ENCODE results near the gene IDUA.
"Not testable (repeated sequence)": the region's sequence is repeated elsewhere in the genome, so short reads cannot be mapped to it uniquely, and the experiment has no call there.

IDUA gene

DNA sequence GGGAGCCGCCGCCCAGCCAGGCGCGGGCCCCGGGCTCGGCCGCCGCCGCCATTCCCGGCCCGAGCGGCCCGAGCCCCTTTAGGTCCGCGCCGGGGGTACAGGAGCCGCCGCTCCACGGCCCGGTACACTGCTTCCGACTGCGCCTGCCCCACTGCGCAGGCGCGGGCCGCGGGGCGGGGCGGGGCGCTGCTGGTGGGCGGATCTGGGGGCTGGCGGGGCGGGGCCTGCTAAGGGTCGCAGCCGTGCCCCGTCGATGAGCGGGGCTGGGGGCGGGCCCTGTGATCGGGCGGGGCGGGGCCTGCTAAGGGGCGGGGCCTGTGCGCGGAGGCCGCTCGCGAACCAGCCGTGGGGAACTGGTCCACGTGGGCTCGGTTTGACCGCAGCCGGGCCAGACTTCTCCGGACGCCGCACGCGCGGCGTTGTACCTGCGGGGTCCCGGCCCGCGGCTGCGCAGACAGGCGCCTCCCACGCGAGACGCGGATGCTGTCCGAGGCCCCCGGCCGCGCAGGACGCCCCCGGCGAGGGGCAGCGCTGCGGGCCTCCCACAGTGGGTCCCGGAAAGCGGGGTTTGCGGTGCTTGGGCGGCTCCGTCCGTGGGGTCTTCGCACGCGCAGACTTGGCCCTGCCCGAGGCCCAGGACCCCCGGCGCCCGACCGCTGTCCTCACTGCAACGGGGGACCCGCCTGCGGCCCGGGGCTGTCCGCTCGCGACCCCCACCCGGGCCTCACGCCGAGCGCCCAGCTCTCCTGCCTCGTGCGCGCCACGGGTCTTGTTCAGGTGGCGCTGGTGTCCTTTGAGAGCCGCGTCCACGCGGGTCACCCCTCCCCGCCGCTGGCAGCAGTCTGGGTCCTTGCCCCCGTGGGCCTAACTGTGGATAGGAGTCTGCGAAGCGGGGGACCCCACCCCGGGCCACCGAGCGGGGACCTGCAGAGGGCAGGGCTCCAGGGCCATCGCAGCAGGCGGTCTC, 13.1 kb upstream of the IDUA start, which contains the start of gene DGKQ:
Gene DGKQ (minus strand): TSS at position 139 of the 967 bp plus-strand sequence. CDS start 87 bp downstream, at position 52.
- in situ Hi-C loops (cut with MboI; ENCODE audit: low sequenced_read_pairs, unreplicated experiment), result no loop called here
- DNase-seq (ENCODE audit: low spot score), result peak; percentile 100
- TF ChIP-seq, protein P1, sequence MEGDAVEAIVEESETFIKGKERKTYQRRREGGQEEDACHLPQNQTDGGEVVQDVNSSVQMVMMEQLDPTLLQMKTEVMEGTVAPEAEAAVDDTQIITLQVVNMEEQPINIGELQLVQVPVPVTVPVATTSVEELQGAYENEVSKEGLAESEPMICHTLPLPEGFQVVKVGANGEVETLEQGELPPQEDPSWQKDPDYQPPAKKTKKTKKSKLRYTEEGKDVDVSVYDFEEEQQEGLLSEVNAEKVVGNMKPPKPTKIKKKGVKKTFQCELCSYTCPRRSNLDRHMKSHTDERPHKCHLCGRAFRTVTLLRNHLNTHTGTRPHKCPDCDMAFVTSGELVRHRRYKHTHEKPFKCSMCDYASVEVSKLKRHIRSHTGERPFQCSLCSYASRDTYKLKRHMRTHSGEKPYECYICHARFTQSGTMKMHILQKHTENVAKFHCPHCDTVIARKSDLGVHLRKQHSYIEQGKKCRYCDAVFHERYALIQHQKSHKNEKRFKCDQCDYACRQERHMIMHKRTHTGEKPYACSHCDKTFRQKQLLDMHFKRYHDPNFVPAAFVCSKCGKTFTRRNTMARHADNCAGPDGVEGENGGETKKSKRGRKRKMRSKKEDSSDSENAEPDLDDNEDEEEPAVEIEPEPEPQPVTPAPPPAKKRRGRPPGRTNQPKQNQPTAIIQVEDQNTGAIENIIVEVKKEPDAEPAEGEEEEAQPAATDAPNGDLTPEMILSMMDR (IDR thresholded peaks at IDR 0.05; ENCODE audit: borderline replicate concordance, control extremely low read depth, extremely low read depth, insufficient read depth, missing control alignments), result no peak

DNA sequence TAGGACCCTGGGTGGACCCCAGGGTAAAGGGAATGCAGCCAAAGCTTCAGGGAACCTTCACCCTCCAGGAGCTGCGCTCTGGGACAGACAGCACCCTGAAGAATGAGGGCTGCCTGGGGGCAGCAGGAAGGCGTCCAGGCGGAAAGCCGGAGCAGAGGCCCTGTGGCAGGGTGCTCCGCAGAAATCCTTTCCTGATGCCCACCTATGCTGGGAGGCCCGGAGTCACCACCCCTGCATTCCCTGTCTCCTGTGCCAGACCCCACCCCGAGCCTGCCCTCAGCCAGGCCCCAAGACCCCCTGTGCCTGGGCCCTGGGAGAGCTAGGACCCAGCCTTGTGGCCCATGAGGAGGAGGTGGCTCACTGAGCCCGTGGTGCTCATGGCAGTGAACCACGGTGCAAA, 12.2 kb upstream of the IDUA start:
- TF ChIP-seq, protein P1 (IDR thresholded peaks at IDR 0.05; ENCODE audit: borderline replicate concordance, control extremely low read depth, extremely low read depth, insufficient read depth, missing control alignments), result no peak
- no peak for DNase-seq (ENCODE audit: low spot score)
- in situ Hi-C loops (cut with MboI; ENCODE audit: low sequenced_read_pairs, unreplicated experiment), result no loop called here

DNA sequence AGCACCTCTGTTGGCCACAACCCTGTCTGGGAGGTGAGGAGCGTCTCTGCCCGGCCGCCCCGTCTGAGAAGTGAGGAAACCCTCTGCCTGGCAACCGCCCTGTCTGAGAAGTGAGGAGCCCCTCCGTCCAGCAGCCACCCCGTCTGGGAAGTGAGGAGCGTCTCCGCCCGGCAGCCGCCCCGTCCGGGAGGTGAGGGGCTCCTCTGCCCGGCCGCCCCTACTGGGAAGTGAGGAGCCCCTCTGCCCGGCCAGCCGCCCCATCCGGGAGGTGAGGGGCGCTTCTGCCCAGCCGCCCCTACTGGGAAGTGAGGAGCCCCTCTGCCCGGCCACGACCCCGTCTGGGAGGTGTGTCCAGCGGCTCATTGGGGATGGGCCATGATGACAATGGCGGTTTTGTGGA, 10.8 kb upstream of the IDUA start:
- in situ Hi-C loops (cut with MboI; ENCODE audit: low sequenced_read_pairs, unreplicated experiment); DNase-seq (ENCODE audit: low spot score): not testable (repeated sequence)

DNA sequence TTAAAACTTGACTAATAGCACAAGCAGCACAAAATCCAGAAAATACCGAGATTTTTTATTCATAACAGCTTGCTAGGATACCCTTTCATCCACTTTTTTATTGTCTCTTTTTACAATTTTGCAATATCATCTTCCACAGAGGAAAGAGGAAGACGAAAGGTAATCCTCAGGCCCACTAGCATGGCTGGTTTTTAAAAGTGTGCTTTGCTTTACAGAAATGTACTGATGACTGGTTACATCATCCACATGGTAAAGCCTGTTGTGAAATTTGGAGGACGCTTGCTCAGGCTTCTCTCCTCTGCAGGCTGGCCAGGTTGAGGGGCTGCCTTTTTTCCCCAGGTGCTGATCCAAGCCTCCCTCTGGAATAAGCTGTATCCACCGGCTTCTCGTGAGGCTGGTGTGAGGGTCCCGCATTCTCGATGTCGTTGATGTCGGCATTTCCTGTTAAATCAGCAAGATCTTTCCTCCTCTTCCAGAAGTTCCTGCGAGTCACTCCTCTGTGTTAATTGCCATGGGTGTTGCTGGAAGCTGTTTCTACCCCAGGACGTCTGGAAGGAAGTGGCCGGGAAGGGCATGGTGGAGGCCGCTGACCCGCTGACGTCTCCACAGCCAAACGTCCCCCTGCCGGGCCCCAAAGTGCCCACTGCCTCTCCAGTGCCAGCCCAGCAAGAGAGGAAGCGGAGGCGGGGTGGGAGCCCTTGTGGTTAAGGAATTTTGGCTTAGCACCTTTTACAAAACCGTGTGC, 7.7 kb upstream of the IDUA start:
- TF ChIP-seq, protein P1 (IDR thresholded peaks at IDR 0.05; ENCODE audit: borderline replicate concordance, control extremely low read depth, extremely low read depth, insufficient read depth, missing control alignments), result no peak
- no peak for DNase-seq (ENCODE audit: low spot score)
- in situ Hi-C loops (cut with MboI; ENCODE audit: low sequenced_read_pairs, unreplicated experiment), result no loop called here

DNA sequence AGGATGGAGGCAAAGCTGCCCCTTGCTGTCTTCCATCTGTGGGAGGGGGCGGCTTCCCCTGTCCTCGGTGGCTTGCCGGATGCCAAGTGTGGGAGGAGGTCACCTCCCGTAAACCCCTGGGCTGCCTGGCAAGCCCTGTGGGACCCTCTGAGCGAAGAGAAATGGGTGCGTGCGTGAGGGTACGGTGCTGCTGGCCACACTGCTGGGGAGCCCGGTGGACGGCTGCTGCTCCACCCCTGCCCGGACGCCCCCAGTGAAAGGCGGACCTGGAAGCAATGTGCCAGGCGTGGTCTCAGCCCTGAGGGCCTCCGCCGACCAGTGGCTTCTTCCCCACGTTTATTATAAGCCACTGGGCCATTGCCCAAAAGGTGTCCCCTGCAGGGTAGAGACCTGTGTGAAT, 4.6 kb upstream of the IDUA start:
- TF ChIP-seq, protein P1 (IDR thresholded peaks at IDR 0.05; ENCODE audit: borderline replicate concordance, control extremely low read depth, extremely low read depth, insufficient read depth, missing control alignments), result no peak
- in situ Hi-C loops (cut with MboI; ENCODE audit: low sequenced_read_pairs, unreplicated experiment), result no loop called here
- DNase-seq (ENCODE audit: low spot score), result no peak

DNA sequence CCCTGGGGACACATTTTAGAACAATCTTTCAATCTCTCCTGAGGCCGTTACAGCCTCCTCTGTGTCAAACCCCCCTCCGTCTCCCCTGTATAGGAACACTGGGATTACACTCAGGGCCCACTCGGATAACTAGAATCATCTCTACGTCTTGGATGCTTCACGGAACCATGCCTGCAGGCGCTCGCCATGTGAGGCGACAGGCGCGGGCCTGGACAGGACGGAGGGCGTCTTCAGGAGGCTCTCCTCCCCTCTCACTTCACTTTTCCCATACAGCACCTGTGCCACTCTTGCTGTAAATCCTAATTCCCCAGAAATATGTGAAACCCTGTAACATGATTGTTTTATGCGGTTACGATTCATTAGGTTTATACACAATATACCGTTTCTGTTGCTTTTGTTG, 4.0 kb upstream of the IDUA start:
- no peak for DNase-seq (ENCODE audit: low spot score)
- in situ Hi-C loops (cut with MboI; ENCODE audit: low sequenced_read_pairs, unreplicated experiment), result no loop called here
- TF ChIP-seq, protein P1 (IDR thresholded peaks at IDR 0.05; ENCODE audit: borderline replicate concordance, control extremely low read depth, extremely low read depth, insufficient read depth, missing control alignments), result no peak
